HEK293 (cell line): Measurements from ENCODE around the gene SSH3.

Experiments used
- CTCF ChIA-PET: fragments of 350-600 bp; formaldehyde crosslinking; extraction: SDS; loops from one replicate; lab custom pipeline; 2021; ENCODE audit warnings: antibody characterized with exemption; lab: Yijun Ruan, JAX
- POLR2A ChIA-PET: fragments of 300-600 bp; formaldehyde crosslinking; extraction: SDS; loops from one replicate; lab custom pipeline; 2020; ENCODE audit warnings: antibody characterized with exemption, inconsistent platforms; lab: Yijun Ruan, JAX
- H3K27ac ChIP-seq: fragments of 200-500 bp; sonication (Bioruptor generic); 2 replicates; pipeline ENCODE4 v1.5.1; 2014; ENCODE audit warnings: low read depth, low read length, control low read depth, inconsistent platforms; ENCODE audit errors: extremely low read depth
- H3K36me3 ChIP-seq, 2 experiments: fragments of 200-500 bp in 1 of 2; sonication (Bioruptor generic) in 1 of 2; 1 replicate in 1 of 2; 2 replicates in 1 of 2; pipeline ENCODE4 v1.5.1; 2014 to 2017; ENCODE audit warnings: inconsistent platforms in 2 of 2, low read length in 2 of 2; ENCODE audit not compliant: control insufficient read depth in 2 of 2, insufficient read depth in 1 of 2
- H3K4me1 ChIP-seq: fragments of 200-500 bp; sonication (Bioruptor generic); 2 replicates; pipeline ENCODE4 v1.5.1; 2014; ENCODE audit warnings: mild to moderate bottlenecking, low read length, inconsistent platforms; ENCODE audit not compliant: control insufficient read depth, insufficient read depth
- H3K4me3 ChIP-seq: 2 replicates; pipeline ENCODE4 v1.5.1; 2011; ENCODE audit warnings: low read depth, mild to moderate bottlenecking, control low read depth, low read length, moderate library complexity
- H3K9me3 ChIP-seq: fragments of 200-500 bp; sonication (Bioruptor generic); 2 replicates; pipeline ENCODE4 v1.5.1; 2014; ENCODE audit warnings: low read depth, low read length, inconsistent platforms; ENCODE audit not compliant: control insufficient read depth, insufficient read depth
- ATF2 ChIP-seq: fragments of 450-650 bp; formaldehyde crosslinking; IDR thresholded peaks from 2 replicates; pipeline ENCODE4 v1.5.1; 2016; ENCODE audit warnings: missing biosample characterization, missing genetic modification characterization, low read depth
- GLI2 ChIP-seq: fragments of 450-650 bp; formaldehyde crosslinking; IDR thresholded peaks from 2 replicates; pipeline ENCODE4; 2017; ENCODE audit warnings: missing biosample characterization, missing genetic modification characterization, low read depth, borderline replicate concordance
- GLI4 ChIP-seq: fragments of 450-650 bp; formaldehyde crosslinking; IDR thresholded peaks from 2 replicates; pipeline ENCODE4 v1.5.1; 2016; ENCODE audit warnings: missing biosample characterization, missing genetic modification characterization
- HOXA7 ChIP-seq: sonication (generic); formaldehyde crosslinking; IDR thresholded peaks from 2 replicates; pipeline ENCODE4 v1.8.1; 2022; ENCODE audit warnings: missing genetic modification reagents, borderline replicate concordance
- INSM2 ChIP-seq: fragments of 450-650 bp; formaldehyde crosslinking; IDR thresholded peaks from 2 replicates; pipeline ENCODE4 v1.5.1; 2016; ENCODE audit warnings: missing biosample characterization, missing genetic modification characterization
- KLF1 ChIP-seq: fragments of 450-650 bp; formaldehyde crosslinking; IDR thresholded peaks from 2 replicates; pipeline ENCODE4 v1.5.1; 2016; ENCODE audit warnings: missing biosample characterization, missing genetic modification characterization
- KLF10 ChIP-seq: fragments of 450-650 bp; IDR thresholded peaks from 2 replicates; pipeline ENCODE4 v1.5.1; 2018; ENCODE audit warnings: missing biosample characterization, mild to moderate bottlenecking, missing genetic modification characterization
- MYNN ChIP-seq: fragments of 450-650 bp; formaldehyde crosslinking; IDR thresholded peaks from 2 replicates; pipeline ENCODE4 v1.5.1; 2016; ENCODE audit warnings: missing biosample characterization, missing genetic modification characterization, borderline replicate concordance
- SP3 ChIP-seq: fragments of 450-650 bp; formaldehyde crosslinking; IDR thresholded peaks from 2 replicates; pipeline ENCODE4 v1.5.1; 2016; ENCODE audit warnings: missing biosample characterization, missing genetic modification characterization
- SP7 ChIP-seq: fragments of 450-650 bp; formaldehyde crosslinking; IDR thresholded peaks from 2 replicates; pipeline ENCODE4 v1.5.1; 2016; ENCODE audit warnings: missing biosample characterization, missing genetic modification characterization
- ZBTB1 ChIP-seq: fragments of 450-650 bp; formaldehyde crosslinking; IDR thresholded peaks from 2 replicates; pipeline ENCODE4 v1.5.1; 2016; ENCODE audit warnings: missing biosample characterization, missing genetic modification characterization
- ZBTB44 ChIP-seq: fragments of 450-650 bp; IDR thresholded peaks from 2 replicates; pipeline ENCODE4 v1.5.1; 2018; ENCODE audit warnings: missing biosample characterization, mild to moderate bottlenecking, missing genetic modification characterization
- ZFP41 ChIP-seq: fragments of 450-650 bp; formaldehyde crosslinking; IDR thresholded peaks from 2 replicates; pipeline ENCODE4 v1.5.1; 2016; ENCODE audit warnings: missing biosample characterization, missing genetic modification characterization, borderline replicate concordance
- ZIC2 ChIP-seq: fragments of 450-650 bp; formaldehyde crosslinking; IDR thresholded peaks from 2 replicates; pipeline ENCODE4 v1.5.1; 2016; ENCODE audit warnings: missing biosample characterization, missing genetic modification characterization
- ZNF157 ChIP-seq: fragments of 450-650 bp; formaldehyde crosslinking; IDR thresholded peaks from 2 replicates; pipeline ENCODE4 v1.5.1; 2016; ENCODE audit warnings: missing biosample characterization, missing genetic modification characterization
- ZNF16 ChIP-seq: fragments of 450-650 bp; formaldehyde crosslinking; IDR thresholded peaks from 2 replicates; pipeline ENCODE4 v1.5.1; 2016; ENCODE audit warnings: low read depth, missing biosample characterization, missing genetic modification characterization
- ZNF211 ChIP-seq: fragments of 450-650 bp; formaldehyde crosslinking; IDR thresholded peaks from 2 replicates; pipeline ENCODE4 v1.5.1; 2016; ENCODE audit warnings: low read depth, missing biosample characterization, missing genetic modification characterization
- ZNF311 ChIP-seq: fragments of 450-650 bp; formaldehyde crosslinking; IDR thresholded peaks from 2 replicates; pipeline ENCODE4 v1.5.1; 2017; ENCODE audit warnings: missing biosample characterization, missing genetic modification characterization, borderline replicate concordance
- ZNF324 ChIP-seq: fragments of 450-650 bp; formaldehyde crosslinking; IDR thresholded peaks from 2 replicates; pipeline ENCODE4 v1.5.1; 2016; ENCODE audit warnings: missing biosample characterization, missing genetic modification characterization
- ZNF350 ChIP-seq: fragments of 450-650 bp; formaldehyde crosslinking; IDR thresholded peaks from 2 replicates; pipeline ENCODE4 v1.5.0; 2017; ENCODE audit warnings: missing biosample characterization, mild to moderate bottlenecking, missing genetic modification characterization
- ZNF391 ChIP-seq: fragments of 450-650 bp; formaldehyde crosslinking; IDR thresholded peaks from 2 replicates; pipeline ENCODE4 v1.5.1; 2016; ENCODE audit warnings: low read depth, missing biosample characterization, missing genetic modification characterization, borderline replicate concordance
- ZNF433 ChIP-seq: fragments of 450-650 bp; formaldehyde crosslinking; IDR thresholded peaks from 2 replicates; pipeline ENCODE4 v1.5.1; 2016; ENCODE audit warnings: missing biosample characterization, missing genetic modification characterization, low read depth
- ZNF571 ChIP-seq: fragments of 450-650 bp; formaldehyde crosslinking; IDR thresholded peaks from 2 replicates; pipeline ENCODE4 v1.5.0; 2017; ENCODE audit warnings: missing biosample characterization, missing genetic modification characterization
- ZNF610 ChIP-seq: fragments of 450-650 bp; formaldehyde crosslinking; IDR thresholded peaks from 2 replicates; pipeline ENCODE4 v1.5.1; 2016; ENCODE audit warnings: missing biosample characterization, missing genetic modification characterization, borderline replicate concordance
- ZNF629 ChIP-seq: fragments of 450-650 bp; formaldehyde crosslinking; IDR thresholded peaks from 2 replicates; pipeline ENCODE4 v1.5.1; 2017; ENCODE audit warnings: missing biosample characterization, missing genetic modification characterization
- ZNF658 ChIP-seq: fragments of 450-650 bp; formaldehyde crosslinking; IDR thresholded peaks from 2 replicates; pipeline ENCODE4; 2016; ENCODE audit warnings: missing biosample characterization, missing genetic modification characterization
- ZNF776 ChIP-seq: fragments of 450-650 bp; formaldehyde crosslinking; IDR thresholded peaks from 2 replicates; pipeline ENCODE4 v1.5.0; 2017; ENCODE audit warnings: missing biosample characterization, missing genetic modification characterization, borderline replicate concordance
- ZNF830 ChIP-seq: fragments of 450-650 bp; IDR thresholded peaks from 2 replicates; pipeline ENCODE4 v1.5.0; 2018; ENCODE audit warnings: missing biosample characterization, missing genetic modification characterization, low read depth, mild to moderate bottlenecking, moderate library complexity

The SSH3 gene

GRCh38 chr11:67281552-67282150 is 21.7 kb upstream of the SSH3 start:
- H3K9me3 ChIP-seq: no peaks in the 10 kb centered on the region
- peaks cover 0 to 86% of the 10 kb centered on the region in 2 experiments; a peak in 2 of 3 replicates for H3K36me3 ChIP-seq
- H3K4me1 ChIP-seq: peaks cover 4% of the 10 kb centered on the region
- no peak for TF ChIP-seq KLF1 (tag by site-specific recombination)
- no peak for TF ChIP-seq ZNF157
- no peak for TF ChIP-seq ZBTB1
- no peak for TF ChIP-seq ZNF571 (tag by site-specific recombination)
- TF ChIP-seq ZNF324 (tag by site-specific recombination): no peak
- no peak for TF ChIP-seq ZNF830 (tag by site-specific recombination)
- no peak for TF ChIP-seq MYNN
- no peak overlapping the region for H3K4me3 ChIP-seq
- ChIA-PET CTCF (no interaction called here), POLR2A (no interaction called here)
- no peak overlapping the region for H3K27ac ChIP-seq

- POLR2A ChIA-PET: no interaction called here
- CTCF ChIA-PET: interaction anchor here (2.1 kb wide), 1 partner anchor 20 kb away, joined by 12 read pairs; no protein-coding TSS in a partner anchor
- H3K4me1 ChIP-seq: peaks cover under 1% of the 10 kb centered on the region
- TF ChIP-seq GLI2 (tag by site-specific recombination) (no peak), ZNF16 (tag by site-specific recombination) (no peak), GLI4 (tag by site-specific recombination) (no peak), ZNF350 (no peak), SP7 (no peak), ZNF433 (tag by site-specific recombination) (no peak), ZNF658 (tag by site-specific recombination) (no peak), ZNF610 (no peak), ZBTB44 (tag by site-specific recombination) (no peak), ZNF311 (no peak), ZNF211 (tag by site-specific recombination) (no peak), ZIC2 (tag by site-specific recombination) (no peak)
- H3K4me3 ChIP-seq: no peak overlapping the region
- peaks cover 0 to 93% of the 10 kb centered on the region in 2 experiments; a peak in 2 of 3 replicates for H3K36me3 ChIP-seq
- H3K9me3 ChIP-seq: no peaks in the 10 kb centered on the region
- no peak overlapping the region for H3K27ac ChIP-seq
Measured at GRCh38 chr11:67282155-67282875, 21.0 kb upstream of the SSH3 start.

- Histone ChIP-seq H3K4me1 (no peaks in the 10 kb centered on the region; the same call in 1 of the 2 replicates), H3K9me3 (no peaks in the 10 kb centered on the region), H3K27ac (no peak overlapping the region), H3K4me3 (no peak overlapping the region), H3K36me3 (peaks cover 0 to 90% of the 10 kb centered on the region in 2 experiments; a peak in 2 of 3 replicates)
- POLR2A ChIA-PET: interaction anchor here (0.8 kb wide), 1 partner anchor 43 kb away, joined by 3 read pairs; no protein-coding TSS in a partner anchor
- CTCF ChIA-PET: interaction anchor here (0.6 to 2.1 kb wide), 4 partner anchors 16 to 44 kb away, joined by 3 to 12 read pairs (median 4); no protein-coding TSS in a partner anchor
- TF ChIP-seq ZNF391 (tag by site-specific recombination) (no peak), SP3 (no peak), ZNF776 (tag by site-specific recombination) (no peak), ATF2 (tag by site-specific recombination) (no peak), ZNF629 (tag by site-specific recombination) (no peak), HOXA7 (CRISPR knock-in tag) (no peak), ZNF433 (tag by site-specific recombination) (no peak), KLF10 (no peak), INSM2 (tag by site-specific recombination) (no peak), ZFP41 (no peak)
Measured at GRCh38 chr11:67282876-67283371, 20.4 kb upstream of the SSH3 start.
